ENCODE measurements around the gene ABI2.

GRCh38 chr2:203396667-203397066 is 68.5 kb downstream of the ABI2 start:
- no peak for TF ChIP-seq CTCF (IDR thresholded peaks at IDR 0.05)
- TF ChIP-seq POLR2A (IDR thresholded peaks at IDR 0.05) = no peak
- TF ChIP-seq POLR2AphosphoS5 (IDR thresholded peaks at IDR 0.05) = no peak
- no peak for TF ChIP-seq EP300 (IDR thresholded peaks at IDR 0.05)
